Ectodermal cell (in vitro differentiated cells): Measurements from ENCODE around the gene SMPD4. TPM values are rescaled to one million over a fixed set of nuclear protein-coding genes. Genes with fewer than 3 reads are reported as not detected.
"Not testable (repeated sequence)": the region's sequence is repeated elsewhere in the genome, so short reads cannot be mapped to it uniquely, and the experiment has no call there.

ENCODE experiments used
- H3K27ac ChIP-seq: 2 replicates; pipeline ENCODE4 v1.7.0; 2013; ENCODE audit warnings: mild to moderate bottlenecking, low read depth, low read length; ENCODE audit not compliant: insufficient read depth, poor library complexity, severe bottlenecking
- H3K27me3 ChIP-seq: 2 replicates; pipeline ENCODE4 v1.7.0; 2013; ENCODE audit warnings: mild to moderate bottlenecking, low read length; ENCODE audit not compliant: insufficient read depth, control insufficient read depth, poor library complexity, severe bottlenecking
- H3K36me3 ChIP-seq: one replicate; pipeline ENCODE4 v1.7.0; 2013; ENCODE audit warnings: low read length; ENCODE audit not compliant: control insufficient read depth, insufficient read depth
- H3K4me1 ChIP-seq: one replicate; pipeline ENCODE4 v1.7.0; 2013; ENCODE audit warnings: low read length; ENCODE audit not compliant: control insufficient read depth, insufficient read depth
- H3K4me3 ChIP-seq: 2 replicates; pipeline ENCODE4 v1.7.0; 2013; ENCODE audit warnings: low read depth, low read length, control low read depth; ENCODE audit not compliant: insufficient read depth
- H3K9me3 ChIP-seq: 2 replicates; pipeline ENCODE4 v1.7.0; 2013; ENCODE audit warnings: mild to moderate bottlenecking, low read length, moderate library complexity; ENCODE audit not compliant: control insufficient read depth
- WGBS, 2 experiments: methylation state at CpG; one replicate each; pipeline ENCODE4 v1.1.7; 2013; ENCODE audit warnings: missing lambda C conversion rate in 2 of 2; 5-methylcytosine and 5-hydroxymethylcytosine counted together
- polyA plus RNA-seq, 4 experiments: library from polyadenylated mRNA; stranded (reverse); fragments of 50-300 nt; gene quantifications; one replicate each; pipeline ENCODE4 v1.2.3, GENCODE V29; 2013

Gene SMPD4
- polyA plus RNA-seq (2013, experiment 1 of 4) = 79.2 TPM
- polyA plus RNA-seq (2013, experiment 2 of 4) = 88.6 TPM
- 56.8 TPM for polyA plus RNA-seq (2013, experiment 3 of 4)
- polyA plus RNA-seq (2013, experiment 4 of 4) = 58.2 TPM

DNA sequence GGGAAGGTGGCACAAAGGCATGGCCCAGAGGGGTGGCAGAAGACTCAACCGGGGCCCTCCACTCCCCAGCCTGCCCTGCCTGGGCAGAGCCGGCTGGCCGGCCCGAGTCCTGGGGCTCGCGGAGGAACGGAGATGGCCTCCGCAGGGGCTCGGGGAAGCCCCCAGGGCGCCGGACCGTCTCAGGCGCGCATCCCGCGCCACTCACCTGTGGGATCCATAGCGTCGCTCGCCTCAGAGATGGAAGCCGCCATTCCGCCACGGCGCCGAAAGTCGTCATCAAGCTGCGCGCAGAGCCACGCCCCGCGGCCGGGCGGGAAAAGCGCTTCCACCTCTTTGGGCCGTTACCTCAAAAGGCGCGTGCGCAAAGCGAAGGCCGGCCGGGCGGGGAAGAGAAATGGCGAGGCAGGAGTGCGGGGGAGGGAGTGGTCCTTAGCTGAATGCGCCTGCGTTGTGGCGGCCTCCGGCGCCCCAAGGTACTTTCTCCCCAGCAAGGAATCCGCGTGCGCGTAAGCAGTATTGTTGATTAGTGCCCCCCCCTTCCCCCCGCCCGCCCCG lies at the start of gene SMPD4:
Gene SMPD4 (minus strand): TSS at position 278 of the 555 bp plus-strand sequence. CDS start 5,010 bp downstream, outside the sequence.
- no peaks in the 10 kb centered on the region for H3K36me3 ChIP-seq
- WGBS, 2 experiments = 0% methylated on average over 55 of the region's 55 CpGs

GRCh38 chr2:130230907-130231306 lies 49.5 kb upstream of the SMPD4 start:
- WGBS, 2 experiments = 94% methylated on average over 15 of the region's 15 CpGs
- not testable (repeated sequence) for H3K9me3 ChIP-seq, H3K36me3 ChIP-seq, H3K27me3 ChIP-seq, H3K27ac ChIP-seq, H3K4me3 ChIP-seq, H3K4me1 ChIP-seq

More for the DNA sequence above, at the start of gene SMPD4:
- H3K4me3 ChIP-seq = peak within 1 kb of the TSS; percentile 97
- H3K9me3 ChIP-seq = no peaks in the 10 kb centered on the region
- peaks cover 11% of the 10 kb centered on the region for H3K4me1 ChIP-seq
- H3K27me3 ChIP-seq = no peaks in the 10 kb centered on the region
- H3K27ac ChIP-seq = peak within 1 kb of the TSS; percentile 59

GRCh38 chr2:130230376-130230775 lies 49.0 kb upstream of the SMPD4 start:
- 94 to 95% methylated on average over 12 to 13 of the region's 18 CpGs for WGBS, 2 experiments
- not testable (repeated sequence) for H3K27ac ChIP-seq, H3K4me1 ChIP-seq, H3K27me3 ChIP-seq, H3K4me3 ChIP-seq, H3K9me3 ChIP-seq, H3K36me3 ChIP-seq

DNA sequence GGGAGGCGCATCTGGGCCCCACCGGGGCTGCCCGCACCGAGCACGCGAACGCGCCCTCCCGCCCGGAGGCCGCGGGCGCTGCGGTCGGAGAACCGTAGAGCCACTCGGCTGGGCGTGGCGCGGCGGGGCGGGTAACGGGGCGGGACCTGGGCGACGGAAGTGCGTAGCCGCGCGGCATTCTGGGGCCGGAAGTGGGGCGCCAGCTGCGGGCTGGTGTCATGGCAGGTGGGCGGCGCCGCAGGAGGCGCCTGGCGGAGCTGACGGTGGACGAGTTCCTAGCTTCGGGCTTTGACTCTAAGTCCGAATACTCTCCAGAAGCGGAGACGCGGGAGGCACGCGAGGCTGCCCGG lies 47.7 kb upstream of the SMPD4 start:
- not testable (repeated sequence) for H3K4me1 ChIP-seq, H3K27me3 ChIP-seq, H3K27ac ChIP-seq, H3K4me3 ChIP-seq, H3K36me3 ChIP-seq, H3K9me3 ChIP-seq
- WGBS, 2 experiments = 74 to 76% methylated on average over 48 of the region's 48 CpGs

DNA sequence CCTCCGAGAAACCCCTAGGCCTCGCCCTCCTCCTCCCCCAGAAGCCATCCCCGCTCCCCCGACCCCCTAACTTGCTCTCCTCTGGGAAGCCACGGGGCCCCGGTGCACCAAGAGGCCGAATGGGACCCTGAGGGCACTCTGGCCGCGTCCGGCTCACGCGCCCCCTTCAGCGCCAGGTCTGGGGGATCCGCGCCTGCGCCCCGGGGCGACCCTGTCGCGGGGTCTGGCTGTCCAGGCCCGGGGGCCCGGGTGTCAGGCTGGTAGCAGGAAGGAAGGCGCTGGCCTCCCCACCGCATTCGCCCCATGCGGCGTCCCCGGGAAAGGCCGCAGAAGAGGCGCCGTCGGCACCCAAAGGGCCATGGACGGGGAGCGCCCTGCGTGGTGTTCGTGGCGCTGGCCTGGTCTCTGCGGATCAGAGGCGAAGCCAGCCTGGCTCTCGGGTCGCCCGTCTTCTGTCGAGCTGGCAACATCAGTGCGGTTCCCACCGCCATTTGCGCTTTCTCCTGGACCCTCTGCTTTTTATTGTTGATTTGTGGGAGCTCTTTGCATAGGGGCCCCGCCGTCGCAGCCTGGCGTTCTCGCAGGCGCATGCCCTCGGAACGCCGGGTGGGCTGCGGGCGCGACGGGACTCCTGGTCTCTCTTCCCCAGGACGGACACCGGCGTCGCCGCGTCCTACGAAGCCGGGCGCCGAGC lies 47.2 kb upstream of the SMPD4 start:
- not testable (repeated sequence) for H3K36me3 ChIP-seq, H3K4me3 ChIP-seq, H3K4me1 ChIP-seq, H3K27me3 ChIP-seq, H3K9me3 ChIP-seq, H3K27ac ChIP-seq
- 94% methylated on average over 69 of the region's 69 CpGs for WGBS, 2 experiments

- not testable (repeated sequence) for H3K9me3 ChIP-seq, H3K4me1 ChIP-seq, H3K4me3 ChIP-seq, H3K36me3 ChIP-seq, H3K27ac ChIP-seq, H3K27me3 ChIP-seq
- WGBS, 2 experiments = 92 to 96% methylated on average over 21 of the region's 21 CpGs
These were observed 46.6 kb upstream of the SMPD4 start for GRCh38 chr2:130228005-130228404.

DNA sequence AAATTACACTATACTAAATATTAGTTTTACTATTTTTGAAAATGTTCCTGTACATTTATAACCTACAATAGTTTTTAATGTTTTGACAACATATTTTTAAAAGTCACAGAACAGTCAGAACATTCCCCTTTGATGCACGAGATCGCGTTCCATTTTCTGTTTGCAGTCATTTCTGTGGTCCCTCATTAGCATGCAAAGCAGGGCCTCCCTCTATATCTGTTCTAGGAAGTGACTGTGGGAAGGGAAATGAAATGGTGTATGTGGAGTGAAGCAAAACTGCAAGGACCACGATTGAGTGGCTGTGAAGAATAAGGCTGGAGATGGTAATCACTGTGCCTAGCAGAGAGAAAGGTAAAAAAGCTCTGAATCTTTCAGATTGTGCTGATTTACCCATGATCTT lies 41.1 kb upstream of the SMPD4 start:
- not testable (repeated sequence) for H3K36me3 ChIP-seq, H3K9me3 ChIP-seq, H3K4me3 ChIP-seq, H3K27me3 ChIP-seq, H3K4me1 ChIP-seq, H3K27ac ChIP-seq
- WGBS, 2 experiments = 83% methylated on average over 1 of the region's 4 CpGs; no CpG with 5 or more reads in 1 of the 2 experiments

DNA sequence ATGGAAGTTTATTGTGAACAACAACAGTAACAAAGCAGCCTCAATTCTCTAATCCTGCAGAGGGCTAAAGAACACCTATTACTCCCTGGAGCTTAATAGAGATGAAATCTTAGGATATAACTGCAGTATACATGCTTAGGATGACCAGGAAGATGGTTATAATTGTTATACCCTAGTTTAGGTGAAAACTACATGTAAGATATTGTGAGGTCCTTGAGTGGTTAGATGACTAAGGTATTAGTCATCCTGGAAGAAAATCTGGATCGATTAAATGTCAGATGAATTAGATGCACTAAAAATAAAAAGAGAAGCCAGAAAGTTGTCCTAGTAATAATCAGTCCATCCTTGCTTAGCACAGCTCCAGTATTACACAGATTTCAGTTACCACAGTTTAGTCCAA lies 39.1 kb upstream of the SMPD4 start:
- H3K27ac ChIP-seq, H3K4me1 ChIP-seq, H3K36me3 ChIP-seq, H3K9me3 ChIP-seq, H3K27me3 ChIP-seq, H3K4me3 ChIP-seq: not testable (repeated sequence)
- WGBS, 2 experiments = no CpG with 5 or more reads among the region's 1 CpG

DNA sequence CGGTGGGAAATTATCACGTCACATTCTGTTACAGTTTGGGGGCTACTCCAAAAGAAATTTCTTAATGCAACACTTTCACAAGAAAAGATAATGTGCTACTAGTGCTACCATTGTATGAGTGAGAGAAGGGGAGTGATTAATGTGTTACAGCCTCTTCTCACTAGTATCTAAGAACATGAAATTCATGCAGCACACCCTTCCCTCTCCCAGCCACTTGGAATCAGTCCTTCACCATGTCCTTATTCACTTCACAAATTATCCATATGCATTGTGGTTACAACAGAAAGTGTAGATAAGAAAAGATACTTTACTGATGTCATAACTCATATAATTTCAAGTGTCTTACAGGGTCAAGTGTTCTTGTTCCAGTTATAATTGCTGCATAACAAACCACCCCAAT lies 37.7 kb upstream of the SMPD4 start:
- not testable (repeated sequence) for H3K4me1 ChIP-seq, H3K27me3 ChIP-seq, H3K27ac ChIP-seq, H3K36me3 ChIP-seq, H3K9me3 ChIP-seq, H3K4me3 ChIP-seq
- WGBS, 2 experiments = no CpG with 5 or more reads among the region's 2 CpGs

- H3K9me3 ChIP-seq, H3K27me3 ChIP-seq, H3K4me1 ChIP-seq, H3K27ac ChIP-seq, H3K36me3 ChIP-seq, H3K4me3 ChIP-seq: not testable (repeated sequence)
- WGBS, 2 experiments = 91 to 94% methylated on average over 11 to 12 of the region's 13 CpGs
These were observed 25.6 kb upstream of the SMPD4 start for GRCh38 chr2:130207051-130207450.
